NOMO-1 treated with DMSO at 0.1 percent for 48 hours (cell line): Measurements from ENCODE around the gene HHATL.
"Not testable (repeated sequence)": the region's sequence is repeated elsewhere in the genome, so short reads cannot be mapped to it uniquely, and the experiment has no call there.

ENCODE experiments used
- DNase-seq: peaks from one replicate; lab custom pipeline; 2025; ENCODE audit not compliant: unreplicated experiment; lab: John Stamatoyannopoulos, UW

Gene HHATL

DNA sequence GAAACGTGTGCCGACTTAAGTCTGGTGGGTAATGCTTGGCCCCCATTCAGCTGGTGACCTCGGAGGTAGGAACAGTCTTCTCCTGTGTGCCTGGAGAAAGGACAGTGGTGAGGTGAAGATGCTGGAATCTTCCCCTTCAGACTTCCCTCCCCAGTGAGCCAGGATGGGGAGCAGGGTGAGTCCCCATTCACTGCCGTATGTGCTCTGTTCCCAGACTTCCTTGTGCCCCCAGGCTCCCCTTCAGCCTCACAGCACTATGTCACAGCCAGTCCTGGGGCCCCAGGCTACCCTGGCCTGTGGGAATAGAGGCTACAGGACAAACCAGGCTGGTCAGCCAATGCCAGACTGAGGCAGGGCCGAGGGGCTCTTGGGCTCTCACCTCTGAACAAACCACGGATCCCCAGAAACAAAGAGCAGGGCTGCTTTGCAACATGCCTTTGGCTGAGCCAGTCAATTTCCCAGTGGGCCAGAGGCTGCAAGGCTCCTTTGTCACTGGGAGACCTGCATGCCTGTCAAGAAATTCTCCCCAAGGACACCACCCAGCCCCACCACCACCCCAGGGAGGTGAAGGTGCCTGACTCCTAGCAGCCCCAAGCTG, 31.8 kb upstream of the HHATL start:
- DNase-seq: no peak

DNA sequence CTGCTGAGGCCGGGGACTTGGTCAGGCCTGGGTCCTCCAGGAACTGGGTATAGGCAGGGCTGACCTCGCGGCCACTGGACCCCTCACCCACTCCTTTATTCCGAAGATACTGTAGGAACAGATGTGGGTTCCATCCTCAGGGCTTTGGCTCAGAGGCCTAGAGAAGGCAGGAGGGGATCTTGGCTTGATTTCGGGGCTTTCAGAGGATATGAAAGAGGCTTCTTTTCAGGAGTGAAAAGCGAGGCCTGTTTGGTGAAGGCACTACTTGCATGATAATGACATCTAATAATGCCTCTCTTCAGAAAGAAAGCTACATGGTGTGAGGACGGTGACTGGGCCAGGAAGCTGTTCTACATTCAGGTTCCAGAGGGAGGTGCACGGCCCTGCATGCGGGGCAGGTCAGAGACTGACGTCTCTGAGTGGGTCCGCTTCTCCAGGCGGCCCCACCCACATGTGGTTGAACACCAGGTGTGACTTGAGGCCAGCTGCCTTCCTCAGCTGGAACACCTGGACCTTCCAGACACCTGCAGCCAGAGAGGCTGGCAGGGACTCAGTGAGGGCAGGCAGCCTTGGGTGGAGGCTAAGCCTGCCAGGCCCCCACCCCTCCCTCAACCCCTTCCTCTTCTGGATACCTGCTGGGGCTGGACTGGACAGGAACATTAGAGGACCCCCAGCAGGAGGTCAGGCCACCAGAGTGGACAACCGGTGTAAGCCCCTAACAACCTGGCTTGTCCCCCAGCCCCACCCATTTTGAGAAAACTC, 31.1 kb upstream of the HHATL start:
- DNase-seq: no peak

DNA sequence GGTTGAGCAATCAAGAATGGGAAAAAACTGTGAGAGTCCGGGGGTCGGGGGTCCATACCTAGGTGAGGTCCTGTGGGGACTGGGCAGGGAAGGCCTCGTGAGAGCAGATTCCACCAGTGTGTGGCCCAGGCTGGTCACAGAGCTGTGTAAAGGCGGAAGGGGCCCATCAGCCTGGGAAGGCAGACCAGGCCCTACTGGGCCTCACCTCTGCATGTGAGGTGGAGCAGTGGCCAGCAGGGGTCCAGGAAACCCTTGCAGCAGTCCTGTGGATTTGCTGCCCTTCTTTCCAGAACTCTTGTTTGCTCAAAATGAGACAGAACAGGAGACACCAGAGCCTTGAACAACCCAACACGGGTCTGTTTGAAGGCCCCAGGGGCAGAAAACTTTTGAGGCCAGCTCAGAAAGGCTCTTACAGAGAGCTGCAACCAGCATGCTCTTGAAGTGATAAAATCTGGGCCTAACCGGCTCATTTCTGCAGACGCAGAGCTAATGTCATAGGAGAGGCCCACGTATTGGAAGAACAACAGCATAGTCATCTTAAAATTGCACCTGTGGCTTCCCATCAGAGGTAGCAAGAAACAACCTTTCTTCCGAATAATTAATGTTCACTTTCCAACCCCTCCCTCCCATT, 30.3 kb upstream of the HHATL start:
- DNase-seq: no peak

DNA sequence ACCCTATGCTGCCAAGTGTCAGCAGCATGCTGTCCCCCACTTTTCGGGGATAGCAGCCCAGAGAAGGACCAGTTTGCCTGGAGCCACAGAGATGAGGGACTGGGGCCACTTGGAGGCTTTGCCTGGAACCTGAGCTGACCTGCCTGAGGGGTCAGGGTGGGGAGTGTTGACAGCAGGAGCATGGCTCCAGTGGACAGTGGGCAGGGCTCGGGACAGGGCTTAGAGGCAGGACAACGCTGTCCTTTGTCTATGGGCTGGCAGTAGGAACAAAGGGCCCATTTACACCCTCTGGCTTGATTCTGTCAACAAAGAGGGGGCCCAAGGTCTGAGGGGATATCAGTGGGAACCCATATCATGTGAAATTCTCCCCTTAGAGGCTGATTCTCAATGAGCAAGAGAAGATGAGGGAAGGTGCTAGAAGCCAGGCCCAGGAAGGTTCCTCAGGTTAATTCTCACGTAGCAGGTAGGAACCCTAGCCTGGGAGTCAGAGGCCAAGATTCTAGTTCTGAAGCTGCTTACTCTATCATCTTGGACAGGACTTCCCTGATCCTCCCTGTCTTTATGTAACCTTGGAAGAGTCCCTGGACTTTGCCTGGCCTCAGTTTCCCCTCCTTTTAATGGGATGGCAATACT, 29.7 kb upstream of the HHATL start:
- no peak for DNase-seq

DNA sequence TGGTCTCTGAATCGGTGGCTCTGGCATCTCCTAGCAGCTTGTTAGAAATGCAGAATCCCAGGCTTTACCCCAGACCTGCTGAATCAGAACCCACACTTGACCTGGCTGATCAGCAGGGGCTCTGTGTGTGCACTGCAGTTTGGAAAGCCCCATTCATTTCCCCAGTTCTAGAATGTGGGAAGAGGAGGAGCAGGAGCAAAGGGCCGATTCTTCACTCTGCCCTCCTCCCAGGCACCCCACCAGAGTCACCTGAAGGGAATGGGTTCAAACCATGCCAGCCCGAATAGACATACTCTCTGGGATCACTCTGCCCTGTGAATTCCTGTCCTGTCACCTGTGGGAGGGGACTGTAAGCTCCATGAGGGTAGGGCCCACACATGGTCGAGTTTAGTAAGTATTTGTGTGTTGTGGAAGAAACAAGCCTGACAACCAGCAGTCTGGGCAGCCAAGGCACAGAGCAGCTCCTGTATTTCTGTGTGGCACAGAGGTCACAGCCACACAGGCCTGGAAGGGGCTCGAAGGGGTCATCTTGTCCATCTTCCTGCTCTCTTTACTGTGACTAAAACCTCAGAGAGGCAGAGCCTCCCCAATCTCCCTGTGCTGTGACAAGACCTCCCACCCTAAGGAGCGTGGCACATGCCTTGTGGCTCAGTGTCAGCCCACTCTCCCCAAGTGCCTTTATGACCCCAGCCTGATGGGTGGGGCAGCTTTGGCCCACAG, 29.0 kb upstream of the HHATL start:
- DNase-seq: no peak

DNA sequence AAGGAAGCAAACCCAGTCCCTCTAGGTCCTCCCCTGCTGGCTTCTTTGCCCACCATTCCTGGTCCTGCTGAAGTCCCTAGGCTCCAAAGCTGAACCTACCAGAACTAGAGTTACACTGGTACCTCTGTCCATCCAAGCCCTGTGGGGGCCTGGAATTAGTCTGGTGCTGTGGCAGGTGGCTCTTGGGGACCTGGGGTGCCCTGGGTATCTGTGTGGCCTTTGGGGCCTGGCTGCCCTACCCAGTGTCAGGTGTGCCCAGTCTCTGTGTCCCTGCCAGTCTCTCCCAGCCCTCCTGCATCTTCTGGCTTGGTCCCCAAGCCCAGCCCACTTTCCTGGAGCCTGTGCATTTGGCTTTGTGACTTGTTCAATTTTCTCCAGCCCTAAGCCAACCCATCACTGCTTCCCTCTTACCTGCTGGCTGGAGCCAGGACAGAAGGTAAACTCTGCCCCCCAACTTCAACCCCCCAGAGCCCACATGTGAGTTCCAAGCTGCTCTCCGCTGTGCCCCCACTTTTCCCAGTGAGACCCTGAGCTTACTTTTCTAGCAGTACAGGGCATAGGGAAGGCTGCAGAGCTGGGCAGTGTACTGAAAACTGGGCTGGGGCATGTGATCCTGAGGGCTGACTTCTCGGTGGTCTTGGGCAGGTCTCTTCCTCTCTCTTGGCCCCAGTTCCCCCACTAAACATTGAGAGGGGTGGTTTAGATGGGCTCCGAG, 28.3 kb upstream of the HHATL start:
- no peak for DNase-seq

DNA sequence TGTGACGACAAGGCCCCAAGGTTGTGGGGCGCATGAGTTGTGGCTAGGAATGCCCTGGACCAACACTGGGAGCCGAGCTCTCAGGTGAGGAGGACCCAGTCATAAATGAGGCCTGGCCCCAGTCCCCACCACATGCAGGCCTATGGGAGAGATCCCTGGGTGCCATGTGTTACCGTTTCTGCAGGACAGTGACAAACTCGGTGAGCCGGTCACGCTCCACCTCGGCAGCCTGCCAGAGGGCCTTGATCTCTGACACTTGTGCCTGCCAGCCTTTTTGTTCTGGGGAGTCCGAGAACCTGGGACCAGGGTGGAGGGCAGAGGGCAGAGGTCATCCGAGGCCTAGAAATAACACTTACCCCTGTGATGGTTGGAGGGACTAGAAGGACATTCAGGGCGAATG, 27.7 kb upstream of the HHATL start:
- no peak for DNase-seq

DNA sequence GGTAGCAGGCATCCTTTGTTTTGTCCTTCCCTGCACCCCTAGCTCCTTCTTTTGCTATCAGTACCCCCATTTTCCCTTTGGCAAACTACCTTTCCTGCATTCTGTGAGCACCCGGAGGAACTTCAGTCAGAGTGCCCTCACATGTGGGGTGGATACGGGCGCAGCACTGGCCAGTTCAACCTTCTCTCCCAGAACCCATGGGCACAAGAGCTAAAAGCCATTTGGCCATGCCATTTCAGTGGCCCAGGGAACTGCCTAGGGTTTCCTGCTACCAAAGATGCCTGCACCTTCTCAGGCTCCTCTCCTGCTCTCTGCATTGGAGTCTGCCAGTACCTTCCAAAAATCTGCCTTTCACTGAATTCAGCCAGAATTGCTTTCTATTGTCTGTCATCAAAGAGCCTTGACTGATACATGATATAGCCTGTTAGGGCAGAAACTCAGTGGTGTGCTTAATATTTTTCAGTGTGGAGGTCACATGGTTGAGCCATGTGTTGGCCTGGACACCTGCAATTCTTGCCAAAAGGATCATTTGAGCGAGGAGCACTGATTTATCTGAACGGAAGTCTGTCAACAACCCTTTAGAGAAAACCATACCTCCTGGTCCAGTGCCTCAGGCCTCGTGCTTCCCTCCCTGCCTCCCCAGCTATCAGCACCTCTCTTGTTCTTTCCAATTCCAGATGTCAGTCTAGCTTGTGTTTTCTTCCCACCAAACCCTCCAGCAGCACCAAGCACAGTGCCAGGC, 27.0 kb upstream of the HHATL start:
- DNase-seq: no peak

DNA sequence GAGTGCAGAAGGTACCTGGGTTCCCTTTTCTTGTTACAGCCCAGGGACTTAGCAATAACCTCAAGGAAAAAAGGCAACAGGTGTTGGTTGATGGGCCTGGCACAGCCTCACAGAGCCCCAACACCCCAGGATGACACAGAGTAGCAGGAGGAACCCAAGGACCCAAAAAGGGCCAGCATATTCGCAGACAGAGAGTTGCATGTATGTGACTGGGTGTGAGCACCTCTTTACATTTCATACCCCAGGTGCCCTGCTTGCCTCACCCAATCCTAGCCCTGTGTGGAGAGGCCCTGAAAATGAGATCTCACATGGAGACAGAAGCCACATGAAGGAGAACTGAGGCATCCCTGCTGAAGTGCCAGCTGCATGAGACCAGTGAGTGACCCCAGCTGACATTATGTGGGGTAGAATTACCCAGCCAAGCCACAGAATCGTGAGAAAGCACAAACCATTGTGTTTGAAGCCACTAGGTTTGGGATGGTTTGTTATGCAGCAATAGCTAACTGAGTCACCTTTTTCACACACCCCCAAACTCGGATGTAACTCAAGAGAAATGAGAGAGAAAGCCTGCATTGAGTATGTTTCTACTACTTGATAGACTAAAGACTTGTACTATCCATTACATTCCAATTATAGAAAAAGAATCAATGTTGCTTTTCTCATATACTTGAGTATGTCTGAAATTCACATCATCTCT, 26.2 kb upstream of the HHATL start:
- DNase-seq: no peak

DNA sequence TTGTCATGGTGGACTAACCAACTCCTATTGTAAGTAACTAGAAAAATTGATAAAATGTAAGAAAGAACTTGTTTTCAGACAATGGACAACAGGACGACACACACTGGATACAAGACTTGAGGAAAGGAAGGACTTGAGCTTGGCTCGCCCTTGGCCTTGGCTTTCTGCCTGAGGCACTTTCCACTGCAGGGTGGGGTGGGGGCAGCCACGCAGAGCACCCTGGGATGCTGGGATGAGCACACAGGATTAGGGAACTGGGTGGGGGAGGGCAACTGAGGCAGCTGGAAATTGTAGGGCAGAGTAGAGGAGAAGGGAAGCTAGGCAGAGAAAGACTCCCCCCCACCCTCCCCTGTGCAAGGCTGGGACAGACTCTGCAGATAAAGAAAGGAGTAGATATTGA, 25.5 kb upstream of the HHATL start:
- DNase-seq: no peak

DNA sequence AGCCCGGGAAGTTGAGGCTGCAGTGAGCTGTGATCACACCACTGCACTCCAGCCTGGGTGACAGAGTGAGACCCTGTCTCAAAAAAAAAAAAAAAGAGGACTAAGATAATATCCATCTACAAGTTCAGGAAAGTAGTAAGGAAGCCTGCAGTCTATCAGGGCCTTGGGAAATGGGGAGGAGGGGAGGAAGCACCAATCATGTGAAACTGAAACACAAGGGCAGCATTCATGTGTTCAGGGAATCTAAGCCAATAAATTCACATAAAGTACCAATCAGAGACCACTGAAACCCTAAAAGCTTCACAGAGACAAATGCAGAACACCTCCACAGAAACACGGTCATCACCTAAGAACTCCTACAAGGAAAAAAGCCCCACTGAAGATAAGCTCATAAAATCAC, 22.9 kb upstream of the HHATL start:
- no peak for DNase-seq

DNA sequence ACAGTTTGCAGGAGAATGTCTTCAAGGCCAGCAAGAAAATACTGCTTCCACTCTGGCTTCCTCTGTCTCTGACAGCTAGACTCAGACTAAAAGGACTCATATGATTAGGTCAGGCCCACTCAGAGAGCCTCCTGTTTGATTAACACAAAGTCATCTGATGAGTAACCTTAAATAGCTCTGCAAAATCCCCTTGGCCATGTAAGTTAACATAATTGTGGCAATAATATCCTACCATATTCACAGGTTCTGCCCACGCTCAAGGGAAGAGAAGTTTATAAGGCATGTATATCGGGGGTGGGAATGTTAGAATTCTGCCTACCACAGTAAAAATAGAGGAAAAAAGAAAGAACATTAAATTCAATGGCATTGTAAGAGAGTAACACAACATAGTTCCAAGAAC, 20.6 kb upstream of the HHATL start:
- DNase-seq: no peak

DNA sequence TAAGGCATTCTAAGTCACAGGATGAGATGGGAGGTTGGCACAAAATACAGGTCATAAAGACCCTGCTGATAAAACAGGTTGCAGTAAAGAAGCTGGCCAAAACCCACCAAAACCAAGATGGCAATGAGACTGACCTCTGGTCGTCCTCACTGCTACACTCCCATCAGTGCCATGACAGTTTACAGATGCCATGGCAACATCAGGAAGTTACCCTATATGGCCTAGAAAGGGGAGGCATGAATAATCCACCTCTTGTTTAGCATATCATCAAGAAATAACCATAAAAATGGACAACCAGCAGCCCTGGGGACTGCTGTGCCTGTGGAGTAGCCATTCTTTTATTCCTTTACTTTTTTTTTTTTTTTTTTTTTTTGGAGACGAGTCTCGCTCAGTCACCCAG, 19.8 kb upstream of the HHATL start:
- not testable (repeated sequence) for DNase-seq

DNA sequence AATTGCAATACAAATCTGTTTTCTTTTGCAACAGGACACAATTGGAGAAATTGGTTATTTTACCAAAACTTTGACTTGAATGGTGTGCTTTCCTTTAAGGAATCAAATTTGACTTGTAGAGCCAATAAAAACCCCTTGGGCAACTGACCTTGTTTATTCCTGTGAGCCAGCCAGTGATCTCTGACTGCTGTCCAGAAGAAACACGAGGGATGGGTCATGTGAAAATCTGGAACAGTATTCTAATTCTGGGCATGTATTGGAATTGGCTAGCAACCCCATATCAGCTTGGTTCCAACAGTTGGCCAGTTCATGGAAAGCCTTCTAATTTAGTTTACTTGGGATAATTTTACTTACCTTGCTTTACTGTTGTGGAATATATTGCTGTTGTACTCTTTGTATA, 19.1 kb upstream of the HHATL start:
- DNase-seq: no peak

DNA sequence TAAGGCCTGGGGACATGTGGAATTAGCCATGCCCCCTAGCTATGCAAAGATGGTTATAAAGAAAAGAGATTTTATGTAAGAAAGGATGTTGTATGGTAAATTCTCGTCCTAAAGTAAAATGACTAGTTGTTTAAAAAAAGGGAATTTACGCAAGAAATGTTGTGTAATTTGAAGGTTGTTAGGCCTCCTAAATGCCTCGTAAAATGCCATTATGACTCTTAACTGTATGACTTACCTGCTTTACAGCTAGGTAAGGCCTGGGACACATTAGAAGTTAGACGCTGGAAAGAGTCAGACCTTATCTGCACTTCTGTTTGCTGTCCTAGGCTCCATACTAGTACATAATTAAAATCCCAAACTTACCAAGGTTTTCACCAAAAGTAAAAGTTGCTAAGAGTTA, 17.5 kb upstream of the HHATL start:
- DNase-seq: peak; percentile 75

DNA sequence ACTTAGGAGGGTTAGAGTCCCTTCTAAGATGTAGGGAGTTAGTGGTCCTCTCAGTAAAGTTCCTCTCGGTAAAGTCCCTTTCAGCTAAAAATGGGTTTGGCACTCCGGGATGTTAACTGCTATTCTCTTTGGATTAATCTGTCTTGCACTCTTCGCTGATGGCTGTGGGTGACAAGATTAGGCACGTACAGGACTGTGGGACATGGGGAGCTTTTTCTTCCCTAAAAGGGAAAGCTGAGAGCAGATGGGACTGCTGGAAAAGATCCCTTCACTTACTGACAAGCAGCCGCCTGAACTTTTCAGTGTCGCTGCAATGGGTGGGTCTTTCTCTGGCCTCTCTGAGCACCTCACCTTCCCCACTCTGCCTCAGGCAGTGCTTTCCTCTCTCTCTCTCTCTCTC, 16.4 kb upstream of the HHATL start:
- DNase-seq: no peak

DNA sequence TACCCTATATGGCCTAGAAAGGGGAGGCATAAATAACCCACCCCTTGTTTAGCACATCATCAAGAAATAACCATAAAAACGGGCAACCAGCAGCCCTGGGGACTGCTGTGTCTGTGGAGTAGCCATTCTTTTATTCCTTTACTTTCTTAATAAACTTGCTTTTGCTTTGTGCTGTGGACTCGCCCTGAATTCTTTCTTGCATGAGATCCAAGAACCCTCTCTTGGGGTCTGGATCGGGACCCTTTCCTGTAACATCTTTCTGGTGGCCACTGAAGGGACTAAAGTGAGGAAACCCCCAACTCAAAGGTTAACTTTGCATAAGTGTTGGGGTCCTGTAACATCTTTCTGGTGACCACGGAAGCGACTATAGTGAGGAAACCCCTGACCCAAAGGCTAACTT, 15.7 kb upstream of the HHATL start:
- no peak for DNase-seq

DNA sequence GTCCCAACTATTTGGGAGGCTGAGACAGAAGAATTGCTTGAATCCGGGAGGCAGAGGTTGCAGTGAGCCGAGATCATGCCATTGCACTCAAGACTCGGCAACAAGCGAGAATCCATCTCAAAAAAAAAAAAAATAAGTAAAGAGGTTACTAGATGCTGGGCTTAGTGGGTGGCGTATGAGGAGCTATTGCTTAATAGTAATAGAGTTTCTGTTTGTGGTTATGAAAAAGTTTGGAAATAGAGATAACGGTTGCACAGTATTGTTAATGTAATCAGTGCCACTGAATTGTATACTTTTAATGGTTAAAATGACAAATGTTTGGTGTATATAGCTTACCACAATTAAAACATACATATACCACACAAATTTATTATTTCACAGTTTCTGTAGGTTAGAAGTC, 14.7 kb upstream of the HHATL start:
- DNase-seq: peak; percentile 71

DNA sequence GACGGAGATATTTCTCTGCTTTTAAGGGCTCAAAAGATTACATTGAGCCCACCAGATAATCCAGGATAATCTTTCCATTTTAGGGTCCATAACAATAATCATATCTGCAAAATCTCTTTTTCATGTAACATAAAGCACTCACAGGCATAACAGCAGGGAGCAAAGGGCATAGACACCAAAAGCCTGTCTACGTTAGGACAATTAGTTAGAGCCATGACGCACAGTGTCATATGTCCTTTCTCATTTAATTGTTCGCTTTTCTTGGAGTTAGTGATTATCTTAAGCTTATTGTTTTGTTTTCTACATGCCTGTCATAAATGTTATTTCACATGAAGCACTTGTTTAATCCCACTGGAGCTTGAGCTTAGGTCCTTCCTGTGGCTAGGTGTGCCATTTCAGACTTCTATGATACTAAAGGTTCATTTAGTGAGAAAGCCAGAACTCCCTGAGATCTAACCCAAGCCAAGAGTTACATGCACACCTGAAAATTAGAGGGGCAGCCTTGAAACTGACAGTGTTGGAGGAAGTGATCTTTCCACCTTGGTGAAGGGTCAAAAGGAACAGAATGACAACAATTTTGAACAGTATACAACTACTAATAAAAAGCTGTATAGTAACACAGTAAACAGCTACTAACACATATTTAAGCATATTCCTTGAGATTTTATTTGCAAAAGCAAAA, 11.7 kb upstream of the HHATL start:
- no peak for DNase-seq
